CD4-positive, alpha-beta T cell (primary cell): ENCODE measurements around the gene NT5DC1. TPM values are rescaled to one million over a fixed set of nuclear protein-coding genes. Genes with fewer than 3 reads are reported as not detected.

ENCODE experiments used
- ATAC-seq: fragments of 200-7000 bp; cut with Tn5 transposase; one replicate; pipeline ENCODE4 v1.10.0; 2022; ENCODE audit warnings: mild to moderate bottlenecking; ENCODE audit not compliant: poor library complexity
- CTCF ChIA-PET: fragments of 350-600 bp; sonication (Branson Sonifier 250); formaldehyde crosslinking; loops from one replicate; lab custom pipeline; 2021; ENCODE audit warnings: antibody characterized with exemption, inconsistent platforms; lab: Charles Lee
- POLR2A ChIA-PET: fragments of 350-600 bp; sonication (Branson Sonifier 250); formaldehyde crosslinking; loops from one replicate; lab custom pipeline; 2021; ENCODE audit warnings: antibody characterized with exemption, inconsistent platforms; lab: Charles Lee
- DNase-seq, 14 experiments: peaks; one replicate each; pipeline ENCODE4 v3.0.0-alpha.2; 2013 to 2020; ENCODE audit warnings: mixed read lengths in 2 of 14
- H3K27ac ChIP-seq, 2 donors: one replicate each; pipeline versions ENCODE4 v1.5.1 to v1.7.0; 2013; ENCODE audit warnings: low read length in 2 of 2, low read depth in 1 of 2, mild to moderate bottlenecking in 1 of 2
- H3K27me3 ChIP-seq, 2 experiments: 1 replicate in 1 of 2; 2 replicates in 1 of 2; pipeline versions ENCODE4 v1.6.1 to v1.7.0; 2013; ENCODE audit warnings: low read length in 2 of 2, control low read depth in 1 of 2, mild to moderate bottlenecking in 1 of 2, moderate library complexity in 1 of 2; ENCODE audit not compliant: insufficient read depth in 2 of 2, control insufficient read depth in 1 of 2
- H3K36me3 ChIP-seq: one replicate; pipeline ENCODE4 v1.6.1; 2013; ENCODE audit warnings: low read length, control low read depth; ENCODE audit not compliant: insufficient read depth
- H3K4me1 ChIP-seq: one replicate; pipeline ENCODE4 v1.6.1; 2013; ENCODE audit warnings: low read length, control low read depth; ENCODE audit not compliant: insufficient read depth
- H3K4me3 ChIP-seq: one replicate; pipeline ENCODE4 v1.5.1; 2013; ENCODE audit warnings: mild to moderate bottlenecking, low read length, moderate library complexity
- H3K9me3 ChIP-seq, 2 experiments: 1 replicate in 1 of 2; 2 replicates in 1 of 2; pipeline versions ENCODE4 v1.6.1 to v1.7.0; 2013; ENCODE audit warnings: low read length in 2 of 2, mild to moderate bottlenecking in 2 of 2, control low read depth in 1 of 2, moderate library complexity in 1 of 2; ENCODE audit not compliant: control insufficient read depth in 1 of 2, insufficient read depth in 1 of 2
- H3K27ac Mint-ChIP-seq: one replicate; pipeline ENCODE4 v1.8.0; 2020; ENCODE audit warnings: mixed read lengths
- H3K27me3 Mint-ChIP-seq: one replicate; pipeline ENCODE4 v1.8.0; 2021; ENCODE audit warnings: mixed read lengths
- H3K36me3 Mint-ChIP-seq: one replicate; pipeline ENCODE4 v1.8.0; 2021; ENCODE audit warnings: low read depth, mixed read lengths
- H3K4me1 Mint-ChIP-seq: one replicate; pipeline ENCODE4 v1.8.0; 2021; ENCODE audit warnings: low read depth, mixed read lengths
- H3K4me3 Mint-ChIP-seq: one replicate; pipeline ENCODE4 v1.8.0; 2020; ENCODE audit warnings: mild to moderate bottlenecking, mixed read lengths
- H3K9me3 Mint-ChIP-seq: one replicate; pipeline ENCODE4 v1.8.0; 2020; ENCODE audit warnings: mixed read lengths
- CTCF ChIP-seq: fragments of 200-600 bp; IDR thresholded peaks from one replicate; pipeline ENCODE4 v1.8.0; 2022; ENCODE audit warnings: antibody characterized with exemption, mild to moderate bottlenecking
- intact Hi-C, 2 experiments: fragments of 100-400 bp; cut with DNase I in 1 of 2; cut with micrococcal nuclease in 1 of 2; formaldehyde crosslinking; loops; one replicate each; pipeline versions ENCODE4 v1.15.1 to v1.9.0; 2023 to 2025; cut with DNase I, micrococcal nuclease
- total RNA-seq, 174 experiments: library from RNA in 2 of 174; stranded (reverse) in 2 of 174; gene quantifications; one replicate each; pipeline ENCODE4 v1.2.3 and lab custom pipeline; 2021 to 2026

The NT5DC1 gene
- total RNA-seq, 2 experiments from 2014 or later = 24.2 to 27.2 TPM

- Mint-ChIP-seq H3K4me1 (peaks cover 42% of the 10 kb centered on the region), H3K36me3 (peaks cover 6% of the 10 kb centered on the region), H3K9me3 (peaks cover 3% of the 10 kb centered on the region), H3K27me3 (no peaks in the 10 kb centered on the region), H3K4me3 (peak overlapping the region; percentile 63), H3K27ac (no peak overlapping the region)
- peaks cover 4% of the 10 kb centered on the region for H3K36me3 ChIP-seq
- H3K27ac ChIP-seq = no peak overlapping the region
- intact Hi-C loops = no loop called here
- ChIA-PET CTCF (no interaction called here), POLR2A (no interaction called here)
- H3K9me3 ChIP-seq = peaks cover 0 to 9% of the 10 kb centered on the region in 2 experiments
- H3K4me1 ChIP-seq = peaks cover 23% of the 10 kb centered on the region
- no peak overlapping the region for H3K4me3 ChIP-seq
- ATAC-seq (no peak), DNase-seq (no peak)
- TF ChIP-seq CTCF = no peak
- no peaks in the 10 kb centered on the region for H3K27me3 ChIP-seq
These were observed 1.6 kb upstream of the NT5DC1 start for GRCh38 chr6:116099036-116099435.

- TF ChIP-seq CTCF = no peak
- peaks cover 4% of the 10 kb centered on the region for H3K36me3 ChIP-seq
- Mint-ChIP-seq H3K4me1 (peaks cover 64% of the 10 kb centered on the region), H3K9me3 (no peaks in the 10 kb centered on the region), H3K27me3 (no peaks in the 10 kb centered on the region), H3K36me3 (peaks cover 28% of the 10 kb centered on the region), H3K27ac (peak overlapping the region; percentile 80), H3K4me3 (peak overlapping the region; percentile 99)
- H3K27me3 ChIP-seq = no peaks in the 10 kb centered on the region
- intact Hi-C loops = loop anchor here in 1 of 2 experiments (5.0 to 10.0 kb wide), 3 partner anchors 471 to 1573 kb away; partner anchors contain the start of genes KPNA5, NUS1 and RWDD1
- ChIA-PET CTCF (interaction anchor here (1.0 to 1.9 kb wide), 6 partner anchors 8 to 470 kb away, joined by 3 to 11 read pairs (median 4); partner anchors contain the start of gene RWDD1), POLR2A (interaction anchor here (0.6 to 2.6 kb wide), 12 partner anchors 11 to 1501 kb away, joined by 3 to 27 read pairs (median 4); partner anchors contain the start of genes GOPC, KPNA5, RWDD1 and TSPYL1)
- peak overlapping the region; percentile 40 to 75 for H3K27ac ChIP-seq
- DNase-seq (no peak), ATAC-seq (peak; percentile 8)
- H3K4me3 ChIP-seq = peak overlapping the region; percentile 67
- peaks cover 26% of the 10 kb centered on the region for H3K4me1 ChIP-seq
- peaks cover 0 to under 1% of the 10 kb centered on the region in 2 experiments for H3K9me3 ChIP-seq
These were observed 657 bp downstream of the NT5DC1 start for GRCh38 chr6:116101302-116101718.

- peak overlapping the region; percentile 99 for H3K4me3 Mint-ChIP-seq
- DNase-seq (no peak), ATAC-seq (no peak)
- ChIA-PET POLR2A (interaction anchor here (0.8 to 2.6 kb wide), 5 partner anchors 11 to 580 kb away, joined by 3 to 27 read pairs (median 12); partner anchors contain the start of genes RWDD1 and TSPYL1), CTCF (interaction anchor here (1.0 to 1.9 kb wide), 5 partner anchors 10 to 469 kb away, joined by 3 to 11 read pairs (median 5); partner anchors contain the start of gene RWDD1)
- H3K27ac ChIP-seq = no peak overlapping the region
- peaks cover 7% of the 10 kb centered on the region for H3K36me3 ChIP-seq
- H3K36me3 Mint-ChIP-seq = peaks cover 28% of the 10 kb centered on the region
- H3K27me3 ChIP-seq = no peaks in the 10 kb centered on the region
- no peaks in the 10 kb centered on the region for H3K9me3 Mint-ChIP-seq
- no peaks in the 10 kb centered on the region for H3K9me3 ChIP-seq
- peak overlapping the region; percentile 67 for H3K4me3 ChIP-seq
- H3K27ac Mint-ChIP-seq = peak overlapping the region; percentile 80
- peaks cover 26% of the 10 kb centered on the region for H3K4me1 ChIP-seq
- intact Hi-C loops = loop anchor here in 1 of 2 experiments (2.0 to 10.0 kb wide), 4 partner anchors 153 to 1573 kb away; partner anchors contain the start of genes KPNA5, NUS1, RWDD1 and TSPYL4
- H3K4me1 Mint-ChIP-seq = peaks cover 66% of the 10 kb centered on the region
- TF ChIP-seq CTCF = no peak
- H3K27me3 Mint-ChIP-seq = no peaks in the 10 kb centered on the region
These were observed 1.1 kb downstream of the NT5DC1 start for GRCh38 chr6:116101790-116102189.
